ENCODE results near the gene MPRIP. TPM values are rescaled to one million over a fixed set of nuclear protein-coding genes. Genes with fewer than 3 reads are reported as not detected.

Gene MPRIP
- total RNA-seq, 1 donor from 2014 or later: 350 TPM

DNA sequence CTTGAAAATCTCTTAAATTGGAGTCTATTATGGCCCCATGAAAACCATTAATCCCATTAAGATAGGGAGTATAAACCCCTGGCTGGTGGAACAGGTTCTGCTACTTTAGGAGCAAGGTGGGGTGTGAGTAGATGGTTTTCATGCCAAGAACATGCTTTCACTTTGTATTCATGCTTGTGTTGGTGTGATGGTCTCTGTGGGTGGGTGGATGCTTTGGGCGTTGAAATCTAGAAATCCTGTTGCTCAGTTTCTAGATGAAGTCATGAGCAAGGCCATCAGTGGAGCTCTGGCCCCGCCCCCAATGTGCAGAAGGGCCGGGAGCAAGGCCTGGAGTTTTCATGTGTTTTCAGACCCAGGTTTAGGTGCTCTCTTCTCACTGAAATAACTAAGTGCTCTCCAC, 143.8 kb downstream of the MPRIP start:
- TF ChIP-seq, protein P1, sequence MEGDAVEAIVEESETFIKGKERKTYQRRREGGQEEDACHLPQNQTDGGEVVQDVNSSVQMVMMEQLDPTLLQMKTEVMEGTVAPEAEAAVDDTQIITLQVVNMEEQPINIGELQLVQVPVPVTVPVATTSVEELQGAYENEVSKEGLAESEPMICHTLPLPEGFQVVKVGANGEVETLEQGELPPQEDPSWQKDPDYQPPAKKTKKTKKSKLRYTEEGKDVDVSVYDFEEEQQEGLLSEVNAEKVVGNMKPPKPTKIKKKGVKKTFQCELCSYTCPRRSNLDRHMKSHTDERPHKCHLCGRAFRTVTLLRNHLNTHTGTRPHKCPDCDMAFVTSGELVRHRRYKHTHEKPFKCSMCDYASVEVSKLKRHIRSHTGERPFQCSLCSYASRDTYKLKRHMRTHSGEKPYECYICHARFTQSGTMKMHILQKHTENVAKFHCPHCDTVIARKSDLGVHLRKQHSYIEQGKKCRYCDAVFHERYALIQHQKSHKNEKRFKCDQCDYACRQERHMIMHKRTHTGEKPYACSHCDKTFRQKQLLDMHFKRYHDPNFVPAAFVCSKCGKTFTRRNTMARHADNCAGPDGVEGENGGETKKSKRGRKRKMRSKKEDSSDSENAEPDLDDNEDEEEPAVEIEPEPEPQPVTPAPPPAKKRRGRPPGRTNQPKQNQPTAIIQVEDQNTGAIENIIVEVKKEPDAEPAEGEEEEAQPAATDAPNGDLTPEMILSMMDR (IDR thresholded peaks at IDR 0.05; ENCODE audit: borderline replicate concordance): no peak

DNA sequence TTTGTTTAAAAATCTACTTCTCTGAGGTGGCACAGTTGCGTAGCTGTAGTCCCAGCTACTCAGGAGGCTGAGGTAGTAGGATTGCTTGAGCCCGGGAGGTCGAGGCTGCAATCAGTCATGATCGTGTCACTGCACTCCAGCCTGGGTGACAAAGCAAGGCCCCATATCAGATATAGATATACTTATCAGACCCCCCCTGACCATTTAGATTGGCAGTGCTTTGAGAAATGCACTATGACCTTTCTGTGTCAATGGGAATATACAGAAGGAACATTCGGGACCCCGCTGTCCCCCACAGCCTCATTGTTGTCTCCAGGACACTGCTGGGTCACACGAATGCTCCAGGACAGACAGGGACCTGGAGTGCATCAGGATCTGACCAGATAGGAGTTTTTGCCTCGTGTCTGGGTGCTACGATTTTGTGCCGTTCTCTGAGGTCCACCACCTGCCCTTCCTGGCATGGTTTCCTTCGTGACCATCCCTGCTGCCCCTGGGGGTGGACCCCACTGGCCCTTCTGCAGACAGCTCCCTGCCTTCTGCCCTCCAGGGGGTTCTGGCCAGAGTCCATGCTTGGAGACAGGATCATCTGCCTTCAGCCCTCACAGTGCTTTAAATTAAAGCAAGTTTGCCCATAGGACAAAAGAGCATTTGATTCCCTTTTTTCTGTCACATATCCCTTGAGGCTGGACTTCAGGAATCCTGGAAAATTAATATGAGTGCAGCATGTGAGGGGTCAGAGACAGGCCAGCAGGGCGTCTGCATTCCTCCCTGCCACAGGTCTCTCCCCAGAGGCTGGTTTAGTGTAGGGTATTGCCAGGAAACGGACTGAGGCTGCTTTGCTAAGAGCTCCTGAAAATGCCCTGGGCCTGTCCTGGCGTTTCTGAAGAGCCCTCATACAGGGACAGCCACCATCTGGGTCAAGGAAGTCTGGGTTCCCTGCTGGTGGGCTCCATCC, 144.6 kb downstream of the MPRIP start:
- Histone ChIP-seq H3K4me1 (peaks cover 84% of the 10 kb centered on the region), H3K4me3 (no peak overlapping the region), H3K36me3 (peaks cover 36% of the 10 kb centered on the region), H3K9me3 (replicated peaks) (no peaks in the 10 kb centered on the region), H3K27ac (replicated peaks) (peak overlapping the region; percentile 22), H3K27me3 (ENCODE audit: low read depth) (no peaks in the 10 kb centered on the region)
- TF ChIP-seq, protein P1 (IDR thresholded peaks at IDR 0.05; ENCODE audit: borderline replicate concordance): no peak
- no peak for DNase-seq
- intact Hi-C loops (cut with micrococcal nuclease): no loop called here

More for the DNA sequence above, 143.8 kb downstream of the MPRIP start:
- no peak for DNase-seq
- intact Hi-C loops (cut with micrococcal nuclease): no loop called here
- H3K4me1 ChIP-seq: peaks cover 84% of the 10 kb centered on the region
- no peak overlapping the region for H3K4me3 ChIP-seq
- H3K27ac ChIP-seq (replicated peaks): peak overlapping the region; percentile 68
- no peaks in the 10 kb centered on the region for H3K9me3 ChIP-seq (replicated peaks)
- peaks cover 44% of the 10 kb centered on the region for H3K36me3 ChIP-seq
- H3K27me3 ChIP-seq (ENCODE audit: low read depth): no peaks in the 10 kb centered on the region

DNA sequence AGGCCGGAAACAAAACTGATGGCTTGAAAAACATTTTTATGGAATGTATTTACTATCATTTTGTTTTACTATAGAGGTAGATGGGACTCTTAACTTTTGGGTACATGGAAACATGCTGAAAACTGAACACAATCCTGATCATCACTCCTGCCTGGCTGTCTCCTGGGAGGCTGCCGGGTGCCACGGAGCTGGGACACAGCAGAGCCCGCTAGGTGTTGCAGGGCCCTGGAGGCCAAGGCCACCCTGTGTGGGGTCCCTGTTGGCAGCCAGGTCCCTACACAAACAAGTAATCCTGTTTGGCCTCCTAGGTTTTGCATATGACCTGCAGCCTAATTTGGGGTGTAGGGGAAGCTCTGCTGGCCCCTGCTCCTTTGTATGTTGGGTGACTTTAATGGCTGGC, 146.3 kb downstream of the MPRIP start:
- intact Hi-C loops (cut with micrococcal nuclease): no loop called here
- DNase-seq: no peak
- Histone ChIP-seq H3K36me3 (peaks cover 21% of the 10 kb centered on the region), H3K27ac (replicated peaks) (no peak overlapping the region), H3K4me3 (no peak overlapping the region), H3K9me3 (replicated peaks) (no peaks in the 10 kb centered on the region), H3K4me1 (peaks cover 79% of the 10 kb centered on the region), H3K27me3 (ENCODE audit: low read depth) (no peaks in the 10 kb centered on the region)
- TF ChIP-seq, protein P1 (IDR thresholded peaks at IDR 0.05; ENCODE audit: borderline replicate concordance): no peak

DNA sequence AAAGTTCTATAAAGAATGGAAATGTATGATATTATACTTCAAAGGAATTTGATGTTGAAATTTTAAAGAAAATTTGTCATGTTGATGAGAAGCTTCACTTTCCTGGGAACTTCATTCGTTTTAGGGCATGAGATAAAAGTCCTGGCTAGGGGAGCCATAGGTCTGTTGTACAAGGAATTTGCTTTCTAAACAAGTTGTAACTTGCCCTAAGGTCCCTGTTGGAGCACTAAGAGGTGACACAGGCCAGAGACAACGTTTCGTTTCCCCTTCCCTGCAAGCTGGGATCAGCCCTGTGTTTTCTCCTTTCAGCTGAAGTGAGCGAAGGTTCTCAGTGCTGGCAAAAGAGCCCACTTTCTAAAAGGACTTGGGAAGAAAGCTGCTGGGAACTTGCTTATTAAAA, 147.3 kb downstream of the MPRIP start:
- peaks cover 69% of the 10 kb centered on the region for H3K4me1 ChIP-seq
- H3K9me3 ChIP-seq (replicated peaks): no peaks in the 10 kb centered on the region
- intact Hi-C loops (cut with micrococcal nuclease): no loop called here
- H3K4me3 ChIP-seq: no peak overlapping the region
- no peak for DNase-seq
- H3K27me3 ChIP-seq (ENCODE audit: low read depth): no peaks in the 10 kb centered on the region
- TF ChIP-seq, protein P1 (IDR thresholded peaks at IDR 0.05; ENCODE audit: borderline replicate concordance): no peak
- H3K36me3 ChIP-seq: peaks cover 19% of the 10 kb centered on the region
- H3K27ac ChIP-seq (replicated peaks): peak overlapping the region; percentile 89

DNA sequence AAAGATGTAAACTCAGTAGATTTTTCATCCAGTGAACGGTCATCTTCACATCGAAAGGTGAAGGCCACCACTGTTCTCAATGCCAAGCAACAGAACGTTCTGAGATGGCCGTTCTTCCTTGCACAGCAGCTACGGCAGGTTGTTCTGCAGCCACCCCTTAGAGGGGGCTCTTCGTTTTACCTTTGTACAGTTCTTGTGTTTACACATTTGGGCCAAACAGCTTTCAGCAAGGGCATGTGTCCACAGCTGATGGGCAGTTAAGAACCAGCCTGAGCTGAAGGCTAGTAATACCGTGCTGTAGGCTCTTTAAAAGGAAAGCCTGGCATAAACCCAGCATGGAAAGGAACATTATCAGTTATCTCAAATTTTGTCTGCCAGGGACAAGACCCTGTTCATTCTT, 147.9 kb downstream of the MPRIP start:
- intact Hi-C loops (cut with micrococcal nuclease): no loop called here
- Histone ChIP-seq H3K4me3 (no peak overlapping the region), H3K4me1 (peaks cover 63% of the 10 kb centered on the region), H3K27ac (replicated peaks) (peak overlapping the region; percentile 89), H3K9me3 (replicated peaks) (no peaks in the 10 kb centered on the region), H3K36me3 (peaks cover 17% of the 10 kb centered on the region), H3K27me3 (ENCODE audit: low read depth) (no peaks in the 10 kb centered on the region)
- TF ChIP-seq, protein P1 (IDR thresholded peaks at IDR 0.05; ENCODE audit: borderline replicate concordance): peak; percentile 13
- DNase-seq: peak; percentile 14
